Measurements from ENCODE around the gene TROAP.

Gene TROAP

GRCh38 chr12:49335118-49335954 lies 12.3 kb downstream of the TROAP start:
- no peak for DNase-seq (ENCODE audit: low spot score)
- in situ Hi-C loops (cut with MboI; ENCODE audit: low pct_unique_long_range_greater_than_20kb, low sequenced_read_pairs, unreplicated experiment) = no loop called here
- TF ChIP-seq CTCF (IDR thresholded peaks at IDR 0.05; ENCODE audit: extremely low read depth, insufficient read depth, missing control alignments) = no peak

GRCh38 chr12:49335955-49336644 lies 13.0 kb downstream of the TROAP start:
- DNase-seq (ENCODE audit: low spot score) = no peak
- in situ Hi-C loops (cut with MboI; ENCODE audit: low pct_unique_long_range_greater_than_20kb, low sequenced_read_pairs, unreplicated experiment) = no loop called here
- no peak for TF ChIP-seq CTCF (IDR thresholded peaks at IDR 0.05; ENCODE audit: extremely low read depth, insufficient read depth, missing control alignments)

GRCh38 chr12:49336645-49337584 lies 13.9 kb downstream of the TROAP start, which contains the start of gene C1QL4:
TSS of gene C1QL4 (minus strand) at chr12:49337188. CDS start at chr12:49336477, 711 bp downstream.
- DNase-seq (ENCODE audit: low spot score) = peak; percentile 94
- peak; percentile 89 for TF ChIP-seq CTCF (IDR thresholded peaks at IDR 0.05; ENCODE audit: extremely low read depth, insufficient read depth, missing control alignments)
- in situ Hi-C loops (cut with MboI; ENCODE audit: low pct_unique_long_range_greater_than_20kb, low sequenced_read_pairs, unreplicated experiment) = no loop called here

- TF ChIP-seq CTCF (IDR thresholded peaks at IDR 0.05; ENCODE audit: extremely low read depth, insufficient read depth, missing control alignments) = no peak
- DNase-seq (ENCODE audit: low spot score) = no peak
- in situ Hi-C loops (cut with MboI; ENCODE audit: low pct_unique_long_range_greater_than_20kb, low sequenced_read_pairs, unreplicated experiment) = no loop called here
Observed at GRCh38 chr12:49338830-49339463, 15.9 kb downstream of the TROAP start.

GRCh38 chr12:49339464-49339861 lies 16.4 kb downstream of the TROAP start:
- in situ Hi-C loops (cut with MboI; ENCODE audit: low pct_unique_long_range_greater_than_20kb, low sequenced_read_pairs, unreplicated experiment) = no loop called here
- TF ChIP-seq CTCF (IDR thresholded peaks at IDR 0.05; ENCODE audit: extremely low read depth, insufficient read depth, missing control alignments) = no peak
- no peak for DNase-seq (ENCODE audit: low spot score)
